SK-N-SH (cell line): ENCODE measurements around the gene AREL1. TPM values are rescaled to one million over a fixed set of nuclear protein-coding genes. Genes with fewer than 3 reads are reported as not detected.
A peak's percentile ranks its signal among the peaks of the same experiment; 100 is the strongest.

Source experiments
- CTCF ChIA-PET: fragments of 300-600, 350-600 bp; formaldehyde crosslinking; extraction: SDS; loops from one replicate; lab custom pipeline; 2021; lab: Yijun Ruan, JAX
- POLR2A ChIA-PET: fragments of 350-600 bp; sonication (Branson Sonifier 250); formaldehyde crosslinking; extraction: SDS; loops from one replicate; lab custom pipeline; 2020; ENCODE audit warnings: antibody characterized with exemption, inconsistent platforms; lab: Yijun Ruan, JAX
- DNase-seq: peaks from one replicate; pipeline ENCODE4 v3.0.0; 2012
- H2AFZ ChIP-seq: fragments of 200-600 bp; sonication (generic); 2 replicates; pipeline ENCODE4 v1.8.1; 2016; ENCODE audit warnings: antibody characterized with exemption, mild to moderate bottlenecking, low read depth
- H3F3A ChIP-seq: fragments of 200-600 bp; sonication (generic); replicated peaks from 2 replicates; pipeline ENCODE3; 2016; ENCODE audit warnings: antibody characterized with exemption, mild to moderate bottlenecking; ENCODE audit not compliant: insufficient read depth
- H3K27ac ChIP-seq, 2 experiments: fragments of 200-500 bp in 1 of 2; fragments of 200-600 bp in 1 of 2; sonication (Bioruptor generic) in 1 of 2; sonication (generic), shearing (Covaris generic) in 1 of 2; 2 replicates each; pipeline versions ENCODE4 v1.5.1 to v1.6.1; 2014 to 2016; ENCODE audit warnings: low read depth in 2 of 2, inconsistent platforms in 1 of 2, low read length in 1 of 2, mild to moderate bottlenecking in 1 of 2, mixed read lengths in 1 of 2
- H3K27me3 ChIP-seq: fragments of 200-600 bp; sonication (generic), shearing (Covaris generic); 2 replicates; pipeline ENCODE4 v1.6.1; 2016; ENCODE audit warnings: mixed run types; ENCODE audit not compliant: insufficient read depth
- H3K36me3 ChIP-seq, 2 experiments: fragments of 200-500 bp in 1 of 2; fragments of 200-600 bp in 1 of 2; sonication (Bioruptor generic) in 1 of 2; sonication (generic) in 1 of 2; replicated peaks in 1 of 2; 2 replicates each; pipeline versions ENCODE3 to v1.5.1; 2014 to 2016; ENCODE audit warnings: low read length in 1 of 2, mild to moderate bottlenecking in 1 of 2; ENCODE audit not compliant: insufficient read depth in 2 of 2, control insufficient read depth in 1 of 2
- H3K4me1 ChIP-seq, 2 experiments: fragments of 200-500 bp in 1 of 2; fragments of 200-600 bp in 1 of 2; sonication (Bioruptor generic) in 1 of 2; sonication (generic), shearing (Covaris generic) in 1 of 2; 2 replicates each; pipeline versions ENCODE4 v1.5.1 to v1.6.1; 2014 to 2016; ENCODE audit warnings: low read depth in 1 of 2, low read length in 1 of 2, mixed run types in 1 of 2; ENCODE audit not compliant: insufficient read depth in 2 of 2, control insufficient read depth in 1 of 2
- H3K4me2 ChIP-seq: fragments of 200-600 bp; sonication (generic), shearing (Covaris generic); 2 replicates; pipeline ENCODE4 v1.6.1; 2017; ENCODE audit warnings: mixed run types
- H3K4me3 ChIP-seq, 2 experiments: fragments of 200-500 bp in 1 of 2; fragments of 200-600 bp in 1 of 2; sonication (Bioruptor generic) in 1 of 2; sonication (generic), shearing (Covaris generic) in 1 of 2; 2 replicates each; pipeline versions ENCODE4 v1.5.1 to v1.8.1; 2014 to 2016; ENCODE audit warnings: low read depth in 2 of 2, inconsistent platforms in 1 of 2, low read length in 1 of 2, mild to moderate bottlenecking in 1 of 2, mixed read lengths in 1 of 2, moderate library complexity in 1 of 2
- H3K79me2 ChIP-seq: fragments of 200-600 bp; sonication (generic); 2 replicates; pipeline ENCODE4 v1.8.1; 2017; ENCODE audit warnings: mild to moderate bottlenecking; ENCODE audit not compliant: insufficient read depth
- H3K9ac ChIP-seq: fragments of 200-600 bp; sonication (generic); 2 replicates; pipeline ENCODE4 v1.6.1; 2017; ENCODE audit warnings: mixed run types
- H3K9me2 ChIP-seq: fragments of 200-600 bp; sonication (generic); 2 replicates; pipeline ENCODE4 v1.6.1; 2017; ENCODE audit warnings: mixed run types
- H3K9me3 ChIP-seq: fragments of 200-600 bp; sonication (generic); 2 replicates; pipeline ENCODE4 v1.6.1; 2017; ENCODE audit warnings: mixed run types, mild to moderate bottlenecking, moderate library complexity
- H4K20me1 ChIP-seq: fragments of 200-600 bp; sonication (generic); 2 replicates; pipeline ENCODE4 v1.6.1; 2017; ENCODE audit warnings: mild to moderate bottlenecking, mixed run types; ENCODE audit not compliant: insufficient read depth
- CHD2 ChIP-seq: fragments of 150-350 bp; IDR thresholded peaks from 2 replicates; pipeline ENCODE4 v1.6.1; 2018; ENCODE audit warnings: low read length; ENCODE audit not compliant: partially characterized antibody
- EP300 ChIP-seq, 2 experiments: IDR thresholded peaks; 2 replicates each; pipeline versions ENCODE4 v1.4.0 to v1.6.1; 2012; ENCODE audit warnings: borderline replicate concordance in 1 of 2, low read depth in 1 of 2, low read length in 1 of 2
- FOXJ3 ChIP-seq: sonication (generic); formaldehyde crosslinking; IDR thresholded peaks from 2 replicates; pipeline ENCODE4 v1.5.1; 2020; ENCODE audit warnings: mild to moderate bottlenecking, missing genetic modification reagents
- FOXM1 ChIP-seq: IDR thresholded peaks from 2 replicates; pipeline ENCODE4 v1.4.0; 2012; ENCODE audit warnings: low read depth, mild to moderate bottlenecking
- GATA2 ChIP-seq: sonication (generic); formaldehyde crosslinking; IDR thresholded peaks from 2 replicates; pipeline ENCODE4 v1.5.0; 2020; ENCODE audit warnings: mild to moderate bottlenecking, missing genetic modification reagents
- JUND ChIP-seq: IDR thresholded peaks from 2 replicates; pipeline ENCODE4 v1.4.0; 2012
- NFIC ChIP-seq: IDR thresholded peaks from 2 replicates; pipeline ENCODE4 v1.4.0; 2012; ENCODE audit warnings: borderline replicate concordance
- RCOR1 ChIP-seq: fragments of 150-350 bp; IDR thresholded peaks from 2 replicates; pipeline ENCODE4 v1.6.1; 2017; ENCODE audit warnings: antibody characterized with exemption, low read length
- RXRA ChIP-seq: IDR thresholded peaks from 2 replicates; pipeline ENCODE4 v1.4.0; 2012; ENCODE audit warnings: low read depth, mild to moderate bottlenecking, borderline replicate concordance
- SIN3A ChIP-seq: IDR thresholded peaks from 2 replicates; pipeline ENCODE4 v1.6.1; 2012; ENCODE audit warnings: low read depth, mild to moderate bottlenecking, low read length, moderate library complexity, borderline replicate concordance
- TCF12 ChIP-seq: IDR thresholded peaks from 2 replicates; pipeline ENCODE4 v1.4.0; 2012
- TEAD4 ChIP-seq: IDR thresholded peaks from 2 replicates; pipeline ENCODE4 v1.4.0; 2012; ENCODE audit warnings: mild to moderate bottlenecking, borderline replicate concordance; ENCODE audit not compliant: insufficient read depth
- WGBS: methylation state at CpG from one replicate; pipeline ENCODE4 v1.1.6; 2017; ENCODE audit warnings: low lambda C conversion rate; 5-methylcytosine and 5-hydroxymethylcytosine counted together
- polyA plus RNA-seq, 3 experiments: library from polyadenylated mRNA; depleted of rRNA; stranded (reverse); fragments of >200 nt; gene quantifications; 2 replicates each; pipeline ENCODE4 v1.2.3, GENCODE V29; 2012
- TF ChIP-seq, protein P1 (sequence below): IDR thresholded peaks from 2 replicates; pipeline ENCODE4 v1.4.0; 2012; ENCODE audit warnings: low read depth, borderline replicate concordance
- TF ChIP-seq, protein P2 (sequence below): IDR thresholded peaks from 2 replicates; pipeline ENCODE4; 2012
- TF ChIP-seq, protein P3 (sequence below): IDR thresholded peaks from 2 replicates; pipeline ENCODE4 v1.6.1; 2012; ENCODE audit warnings: mild to moderate bottlenecking, low read depth, low read length, moderate library complexity
- TF ChIP-seq, protein P4 (sequence below): fragments of 200-600 bp; sonication (generic); IDR thresholded peaks from 2 replicates; pipeline ENCODE4 v1.6.1; 2017; ENCODE audit warnings: antibody characterized with exemption, mild to moderate bottlenecking, moderate library complexity
- TF ChIP-seq, protein P5 (sequence below): fragments of 150-350 bp; IDR thresholded peaks from 2 replicates; pipeline ENCODE4 v1.6.1; 2016; ENCODE audit warnings: mild to moderate bottlenecking, low read depth, low read length
- TF ChIP-seq, protein P6 (sequence below): IDR thresholded peaks from 2 replicates; pipeline ENCODE4 v1.4.0; 2012; ENCODE audit warnings: low read depth, borderline replicate concordance

Gene AREL1
- polyA plus RNA-seq, 1 of the 3 experiments (the other 2 are of a cell fraction), result 35.1 TPM

DNA sequence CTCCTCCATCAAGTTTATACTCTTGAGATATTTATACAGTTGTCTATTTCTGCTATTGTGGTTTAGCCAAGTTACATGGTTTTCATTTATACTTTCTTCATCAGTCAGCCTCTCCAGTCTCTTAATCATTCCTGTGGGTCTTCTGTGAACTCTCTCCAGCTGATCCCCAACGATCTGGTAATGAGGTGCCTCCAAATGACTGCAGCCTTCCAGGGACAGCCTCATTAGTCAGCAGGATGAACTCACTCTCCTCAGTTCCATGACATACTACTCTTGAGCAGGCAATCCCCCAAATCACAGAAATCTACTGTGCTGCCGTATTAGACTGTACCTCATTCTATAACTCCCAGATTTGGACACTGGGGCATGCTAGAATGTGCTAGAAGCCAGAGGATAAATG, 15.3 kb downstream of the AREL1 start:
- H3K4me1 ChIP-seq, result peaks cover 0 to 14% of the 10 kb centered on the region in 2 experiments; a peak in 1 of 4 replicates
- peak overlapping the region in 1 of 2 experiments; percentile 37; a peak in 2 of 4 replicates for H3K27ac ChIP-seq
- H3K4me2 ChIP-seq, result 0 out of 2 replicates have a peak overlapping the region, but pooled peaks have one; percentile 43
- H3K9ac ChIP-seq, result no peak overlapping the region
- H4K20me1 ChIP-seq, result peaks cover 32% of the 10 kb centered on the region
- H3K36me3 ChIP-seq, result peaks cover 13 to 49% of the 10 kb centered on the region in 2 experiments
- TF ChIP-seq FOXJ3 (no peak), RCOR1 (no peak), RXRA (no peak), NFIC (no peak), TEAD4 (no peak), TCF12 (no peak), GATA2 (CRISPR knock-in tag) (no peak), EP300 (IDR thresholded peaks at IDR 0.05; ENCODE audit: borderline replicate concordance in 1 of 2, low read depth in 1 of 2, low read length in 1 of 2) (no peak), FOXM1 (no peak), JUND (no peak), CHD2 (no peak), SIN3A (no peak)
- TF ChIP-seq, protein P1, sequence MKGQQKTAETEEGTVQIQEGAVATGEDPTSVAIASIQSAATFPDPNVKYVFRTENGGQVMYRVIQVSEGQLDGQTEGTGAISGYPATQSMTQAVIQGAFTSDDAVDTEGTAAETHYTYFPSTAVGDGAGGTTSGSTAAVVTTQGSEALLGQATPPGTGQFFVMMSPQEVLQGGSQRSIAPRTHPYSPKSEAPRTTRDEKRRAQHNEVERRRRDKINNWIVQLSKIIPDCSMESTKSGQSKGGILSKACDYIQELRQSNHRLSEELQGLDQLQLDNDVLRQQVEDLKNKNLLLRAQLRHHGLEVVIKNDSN, result no peak
- TF ChIP-seq, protein P2, sequence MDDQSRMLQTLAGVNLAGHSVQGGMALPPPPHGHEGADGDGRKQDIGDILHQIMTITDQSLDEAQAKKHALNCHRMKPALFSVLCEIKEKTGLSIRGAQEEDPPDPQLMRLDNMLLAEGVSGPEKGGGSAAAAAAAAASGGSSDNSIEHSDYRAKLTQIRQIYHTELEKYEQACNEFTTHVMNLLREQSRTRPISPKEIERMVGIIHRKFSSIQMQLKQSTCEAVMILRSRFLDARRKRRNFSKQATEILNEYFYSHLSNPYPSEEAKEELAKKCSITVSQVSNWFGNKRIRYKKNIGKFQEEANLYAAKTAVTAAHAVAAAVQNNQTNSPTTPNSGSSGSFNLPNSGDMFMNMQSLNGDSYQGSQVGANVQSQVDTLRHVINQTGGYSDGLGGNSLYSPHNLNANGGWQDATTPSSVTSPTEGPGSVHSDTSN, result no peak
- TF ChIP-seq, protein P3, sequence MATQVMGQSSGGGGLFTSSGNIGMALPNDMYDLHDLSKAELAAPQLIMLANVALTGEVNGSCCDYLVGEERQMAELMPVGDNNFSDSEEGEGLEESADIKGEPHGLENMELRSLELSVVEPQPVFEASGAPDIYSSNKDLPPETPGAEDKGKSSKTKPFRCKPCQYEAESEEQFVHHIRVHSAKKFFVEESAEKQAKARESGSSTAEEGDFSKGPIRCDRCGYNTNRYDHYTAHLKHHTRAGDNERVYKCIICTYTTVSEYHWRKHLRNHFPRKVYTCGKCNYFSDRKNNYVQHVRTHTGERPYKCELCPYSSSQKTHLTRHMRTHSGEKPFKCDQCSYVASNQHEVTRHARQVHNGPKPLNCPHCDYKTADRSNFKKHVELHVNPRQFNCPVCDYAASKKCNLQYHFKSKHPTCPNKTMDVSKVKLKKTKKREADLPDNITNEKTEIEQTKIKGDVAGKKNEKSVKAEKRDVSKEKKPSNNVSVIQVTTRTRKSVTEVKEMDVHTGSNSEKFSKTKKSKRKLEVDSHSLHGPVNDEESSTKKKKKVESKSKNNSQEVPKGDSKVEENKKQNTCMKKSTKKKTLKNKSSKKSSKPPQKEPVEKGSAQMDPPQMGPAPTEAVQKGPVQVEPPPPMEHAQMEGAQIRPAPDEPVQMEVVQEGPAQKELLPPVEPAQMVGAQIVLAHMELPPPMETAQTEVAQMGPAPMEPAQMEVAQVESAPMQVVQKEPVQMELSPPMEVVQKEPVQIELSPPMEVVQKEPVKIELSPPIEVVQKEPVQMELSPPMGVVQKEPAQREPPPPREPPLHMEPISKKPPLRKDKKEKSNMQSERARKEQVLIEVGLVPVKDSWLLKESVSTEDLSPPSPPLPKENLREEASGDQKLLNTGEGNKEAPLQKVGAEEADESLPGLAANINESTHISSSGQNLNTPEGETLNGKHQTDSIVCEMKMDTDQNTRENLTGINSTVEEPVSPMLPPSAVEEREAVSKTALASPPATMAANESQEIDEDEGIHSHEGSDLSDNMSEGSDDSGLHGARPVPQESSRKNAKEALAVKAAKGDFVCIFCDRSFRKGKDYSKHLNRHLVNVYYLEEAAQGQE, result no peak
- TF ChIP-seq, protein P4, sequence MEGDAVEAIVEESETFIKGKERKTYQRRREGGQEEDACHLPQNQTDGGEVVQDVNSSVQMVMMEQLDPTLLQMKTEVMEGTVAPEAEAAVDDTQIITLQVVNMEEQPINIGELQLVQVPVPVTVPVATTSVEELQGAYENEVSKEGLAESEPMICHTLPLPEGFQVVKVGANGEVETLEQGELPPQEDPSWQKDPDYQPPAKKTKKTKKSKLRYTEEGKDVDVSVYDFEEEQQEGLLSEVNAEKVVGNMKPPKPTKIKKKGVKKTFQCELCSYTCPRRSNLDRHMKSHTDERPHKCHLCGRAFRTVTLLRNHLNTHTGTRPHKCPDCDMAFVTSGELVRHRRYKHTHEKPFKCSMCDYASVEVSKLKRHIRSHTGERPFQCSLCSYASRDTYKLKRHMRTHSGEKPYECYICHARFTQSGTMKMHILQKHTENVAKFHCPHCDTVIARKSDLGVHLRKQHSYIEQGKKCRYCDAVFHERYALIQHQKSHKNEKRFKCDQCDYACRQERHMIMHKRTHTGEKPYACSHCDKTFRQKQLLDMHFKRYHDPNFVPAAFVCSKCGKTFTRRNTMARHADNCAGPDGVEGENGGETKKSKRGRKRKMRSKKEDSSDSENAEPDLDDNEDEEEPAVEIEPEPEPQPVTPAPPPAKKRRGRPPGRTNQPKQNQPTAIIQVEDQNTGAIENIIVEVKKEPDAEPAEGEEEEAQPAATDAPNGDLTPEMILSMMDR, result no peak
- TF ChIP-seq, protein P5, sequence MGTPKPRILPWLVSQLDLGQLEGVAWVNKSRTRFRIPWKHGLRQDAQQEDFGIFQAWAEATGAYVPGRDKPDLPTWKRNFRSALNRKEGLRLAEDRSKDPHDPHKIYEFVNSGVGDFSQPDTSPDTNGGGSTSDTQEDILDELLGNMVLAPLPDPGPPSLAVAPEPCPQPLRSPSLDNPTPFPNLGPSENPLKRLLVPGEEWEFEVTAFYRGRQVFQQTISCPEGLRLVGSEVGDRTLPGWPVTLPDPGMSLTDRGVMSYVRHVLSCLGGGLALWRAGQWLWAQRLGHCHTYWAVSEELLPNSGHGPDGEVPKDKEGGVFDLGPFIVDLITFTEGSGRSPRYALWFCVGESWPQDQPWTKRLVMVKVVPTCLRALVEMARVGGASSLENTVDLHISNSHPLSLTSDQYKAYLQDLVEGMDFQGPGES, result no peak
- TF ChIP-seq, protein P6, sequence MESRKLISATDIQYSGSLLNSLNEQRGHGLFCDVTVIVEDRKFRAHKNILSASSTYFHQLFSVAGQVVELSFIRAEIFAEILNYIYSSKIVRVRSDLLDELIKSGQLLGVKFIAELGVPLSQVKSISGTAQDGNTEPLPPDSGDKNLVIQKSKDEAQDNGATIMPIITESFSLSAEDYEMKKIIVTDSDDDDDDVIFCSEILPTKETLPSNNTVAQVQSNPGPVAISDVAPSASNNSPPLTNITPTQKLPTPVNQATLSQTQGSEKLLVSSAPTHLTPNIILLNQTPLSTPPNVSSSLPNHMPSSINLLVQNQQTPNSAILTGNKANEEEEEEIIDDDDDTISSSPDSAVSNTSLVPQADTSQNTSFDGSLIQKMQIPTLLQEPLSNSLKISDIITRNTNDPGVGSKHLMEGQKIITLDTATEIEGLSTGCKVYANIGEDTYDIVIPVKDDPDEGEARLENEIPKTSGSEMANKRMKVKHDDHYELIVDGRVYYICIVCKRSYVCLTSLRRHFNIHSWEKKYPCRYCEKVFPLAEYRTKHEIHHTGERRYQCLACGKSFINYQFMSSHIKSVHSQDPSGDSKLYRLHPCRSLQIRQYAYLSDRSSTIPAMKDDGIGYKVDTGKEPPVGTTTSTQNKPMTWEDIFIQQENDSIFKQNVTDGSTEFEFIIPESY, result no peak
- TF ChIP-seq, all 33 proteins: peak for 0
- Histone ChIP-seq H3K27me3 (no peaks in the 10 kb centered on the region), H3K9me2 (no peaks in the 10 kb centered on the region), H3K4me3 (no peak overlapping the region), H3K9me3 (no peaks in the 10 kb centered on the region), H3F3A (peaks cover 21% of the 10 kb centered on the region), H2AFZ (no peak overlapping the region), H3K79me2 (peaks cover 100% of the 10 kb centered on the region)
- WGBS, result 70% methylated on average over 2 of the region's 2 CpGs
- no peak for DNase-seq
- CTCF ChIA-PET, result interaction anchor here (1.0 kb wide), 1 partner anchor 72 kb away, joined by 3 read pairs; no protein-coding TSS in a partner anchor
- POLR2A ChIA-PET, result no interaction called here
